OCI-LY3 (cell line): ENCODE data around the gene IFRD2.

ENCODE experiments used
- EZH2phosphoT487 ChIP-seq: fragments of 200-600 bp; shearing (Covaris generic); IDR thresholded peaks from 2 replicates; pipeline ENCODE4 v1.6.1; 2018; ENCODE audit warnings: antibody characterized with exemption, mixed run types, low read depth
- TF ChIP-seq, protein P1 (sequence below): fragments of 200-600, 300-600 bp; sonication (generic); IDR thresholded peaks from 2 replicates; pipeline ENCODE4 v1.5.1; 2014; ENCODE audit warnings: antibody characterized with exemption, low read length, low read depth

DNA sequence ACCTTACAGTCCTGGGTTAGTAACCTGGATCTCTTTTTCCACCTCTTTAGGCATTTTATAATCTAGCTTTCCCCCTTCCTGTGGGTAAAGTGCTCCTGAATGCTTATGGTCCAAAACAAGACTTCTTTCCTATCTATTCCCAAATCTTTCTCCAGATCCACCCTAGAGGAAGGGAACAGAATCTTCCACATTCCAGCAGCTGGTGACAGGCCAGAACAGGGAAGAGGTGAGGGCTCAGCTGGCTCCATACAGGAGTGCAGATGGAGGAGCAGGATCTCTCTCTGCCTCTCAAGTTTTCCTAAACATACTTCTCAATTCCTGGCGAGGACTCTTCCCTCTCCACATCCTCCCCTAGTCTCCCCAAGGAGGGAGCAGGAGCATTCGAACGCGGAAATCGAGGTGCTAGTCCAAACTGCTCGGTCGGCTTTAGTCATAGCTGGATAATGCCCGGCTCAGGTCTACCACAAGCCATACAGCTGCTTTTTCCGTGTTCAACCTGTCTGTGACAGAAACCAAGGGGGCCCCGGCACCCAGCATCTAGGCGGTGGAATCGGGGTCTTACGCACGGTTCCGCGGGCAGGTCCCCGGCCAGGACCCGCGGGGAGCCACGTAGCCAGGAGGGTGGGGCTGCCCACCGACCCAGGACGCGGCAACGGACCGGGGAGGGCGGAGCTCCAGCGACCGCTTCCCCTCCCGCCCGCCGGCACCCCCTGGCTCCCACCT is 44.4 kb upstream of the IFRD2 start:
- TF ChIP-seq, protein P1, sequence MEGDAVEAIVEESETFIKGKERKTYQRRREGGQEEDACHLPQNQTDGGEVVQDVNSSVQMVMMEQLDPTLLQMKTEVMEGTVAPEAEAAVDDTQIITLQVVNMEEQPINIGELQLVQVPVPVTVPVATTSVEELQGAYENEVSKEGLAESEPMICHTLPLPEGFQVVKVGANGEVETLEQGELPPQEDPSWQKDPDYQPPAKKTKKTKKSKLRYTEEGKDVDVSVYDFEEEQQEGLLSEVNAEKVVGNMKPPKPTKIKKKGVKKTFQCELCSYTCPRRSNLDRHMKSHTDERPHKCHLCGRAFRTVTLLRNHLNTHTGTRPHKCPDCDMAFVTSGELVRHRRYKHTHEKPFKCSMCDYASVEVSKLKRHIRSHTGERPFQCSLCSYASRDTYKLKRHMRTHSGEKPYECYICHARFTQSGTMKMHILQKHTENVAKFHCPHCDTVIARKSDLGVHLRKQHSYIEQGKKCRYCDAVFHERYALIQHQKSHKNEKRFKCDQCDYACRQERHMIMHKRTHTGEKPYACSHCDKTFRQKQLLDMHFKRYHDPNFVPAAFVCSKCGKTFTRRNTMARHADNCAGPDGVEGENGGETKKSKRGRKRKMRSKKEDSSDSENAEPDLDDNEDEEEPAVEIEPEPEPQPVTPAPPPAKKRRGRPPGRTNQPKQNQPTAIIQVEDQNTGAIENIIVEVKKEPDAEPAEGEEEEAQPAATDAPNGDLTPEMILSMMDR = no peak
- no peak for TF ChIP-seq EZH2phosphoT487
